ENCODE data around the gene FAT1. TPM values are rescaled to one million over a fixed set of nuclear protein-coding genes. Genes with fewer than 3 reads are reported as not detected.

The FAT1 gene, protein sequence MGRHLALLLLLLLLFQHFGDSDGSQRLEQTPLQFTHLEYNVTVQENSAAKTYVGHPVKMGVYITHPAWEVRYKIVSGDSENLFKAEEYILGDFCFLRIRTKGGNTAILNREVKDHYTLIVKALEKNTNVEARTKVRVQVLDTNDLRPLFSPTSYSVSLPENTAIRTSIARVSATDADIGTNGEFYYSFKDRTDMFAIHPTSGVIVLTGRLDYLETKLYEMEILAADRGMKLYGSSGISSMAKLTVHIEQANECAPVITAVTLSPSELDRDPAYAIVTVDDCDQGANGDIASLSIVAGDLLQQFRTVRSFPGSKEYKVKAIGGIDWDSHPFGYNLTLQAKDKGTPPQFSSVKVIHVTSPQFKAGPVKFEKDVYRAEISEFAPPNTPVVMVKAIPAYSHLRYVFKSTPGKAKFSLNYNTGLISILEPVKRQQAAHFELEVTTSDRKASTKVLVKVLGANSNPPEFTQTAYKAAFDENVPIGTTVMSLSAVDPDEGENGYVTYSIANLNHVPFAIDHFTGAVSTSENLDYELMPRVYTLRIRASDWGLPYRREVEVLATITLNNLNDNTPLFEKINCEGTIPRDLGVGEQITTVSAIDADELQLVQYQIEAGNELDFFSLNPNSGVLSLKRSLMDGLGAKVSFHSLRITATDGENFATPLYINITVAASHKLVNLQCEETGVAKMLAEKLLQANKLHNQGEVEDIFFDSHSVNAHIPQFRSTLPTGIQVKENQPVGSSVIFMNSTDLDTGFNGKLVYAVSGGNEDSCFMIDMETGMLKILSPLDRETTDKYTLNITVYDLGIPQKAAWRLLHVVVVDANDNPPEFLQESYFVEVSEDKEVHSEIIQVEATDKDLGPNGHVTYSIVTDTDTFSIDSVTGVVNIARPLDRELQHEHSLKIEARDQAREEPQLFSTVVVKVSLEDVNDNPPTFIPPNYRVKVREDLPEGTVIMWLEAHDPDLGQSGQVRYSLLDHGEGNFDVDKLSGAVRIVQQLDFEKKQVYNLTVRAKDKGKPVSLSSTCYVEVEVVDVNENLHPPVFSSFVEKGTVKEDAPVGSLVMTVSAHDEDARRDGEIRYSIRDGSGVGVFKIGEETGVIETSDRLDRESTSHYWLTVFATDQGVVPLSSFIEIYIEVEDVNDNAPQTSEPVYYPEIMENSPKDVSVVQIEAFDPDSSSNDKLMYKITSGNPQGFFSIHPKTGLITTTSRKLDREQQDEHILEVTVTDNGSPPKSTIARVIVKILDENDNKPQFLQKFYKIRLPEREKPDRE (N-terminal part only)
- 378 and 559 TPM in 2 replicates for total RNA-seq

DNA sequence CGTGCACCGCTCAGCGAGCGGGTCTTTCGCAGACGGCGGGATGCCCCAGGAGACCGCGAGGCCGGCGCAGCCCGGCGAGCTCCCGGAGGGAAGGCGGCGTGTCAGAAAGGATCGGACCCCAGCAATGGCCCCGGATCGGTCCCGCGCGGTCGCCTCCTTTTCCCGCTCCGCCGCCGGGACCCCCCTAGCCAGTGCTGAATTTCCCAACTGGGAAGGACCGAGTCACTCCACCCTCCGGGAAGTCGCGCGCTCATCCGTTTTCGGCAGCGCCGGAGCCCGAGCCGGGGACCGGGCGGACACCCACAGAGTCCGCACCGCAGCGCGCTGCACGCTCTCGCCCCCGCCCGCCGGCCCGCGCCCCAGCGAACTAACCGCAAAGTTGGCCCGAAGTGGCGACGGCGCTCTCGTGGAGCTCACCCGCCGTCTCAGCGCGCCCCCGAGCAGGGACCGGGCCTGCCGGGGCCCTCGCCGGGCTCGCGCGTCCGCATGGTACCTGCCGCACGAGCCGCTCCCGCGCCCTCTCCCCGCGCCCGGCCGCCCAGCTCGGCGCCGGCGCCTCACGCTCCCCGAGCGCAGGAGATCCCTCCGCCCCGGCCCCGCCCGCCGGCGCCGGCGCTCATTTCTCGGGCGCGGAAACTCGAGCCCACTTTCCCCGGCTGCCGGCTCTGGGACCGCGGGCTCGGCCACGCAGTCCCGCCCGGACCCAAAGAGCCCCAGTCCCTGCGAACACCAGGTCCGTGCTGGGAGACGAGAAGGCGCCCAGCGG is at the start of gene FAT1:
Gene FAT1 (minus strand): TSS at position 565 of the 766 bp plus-strand sequence. CDS start 14,029 bp downstream, outside the sequence.

DNA sequence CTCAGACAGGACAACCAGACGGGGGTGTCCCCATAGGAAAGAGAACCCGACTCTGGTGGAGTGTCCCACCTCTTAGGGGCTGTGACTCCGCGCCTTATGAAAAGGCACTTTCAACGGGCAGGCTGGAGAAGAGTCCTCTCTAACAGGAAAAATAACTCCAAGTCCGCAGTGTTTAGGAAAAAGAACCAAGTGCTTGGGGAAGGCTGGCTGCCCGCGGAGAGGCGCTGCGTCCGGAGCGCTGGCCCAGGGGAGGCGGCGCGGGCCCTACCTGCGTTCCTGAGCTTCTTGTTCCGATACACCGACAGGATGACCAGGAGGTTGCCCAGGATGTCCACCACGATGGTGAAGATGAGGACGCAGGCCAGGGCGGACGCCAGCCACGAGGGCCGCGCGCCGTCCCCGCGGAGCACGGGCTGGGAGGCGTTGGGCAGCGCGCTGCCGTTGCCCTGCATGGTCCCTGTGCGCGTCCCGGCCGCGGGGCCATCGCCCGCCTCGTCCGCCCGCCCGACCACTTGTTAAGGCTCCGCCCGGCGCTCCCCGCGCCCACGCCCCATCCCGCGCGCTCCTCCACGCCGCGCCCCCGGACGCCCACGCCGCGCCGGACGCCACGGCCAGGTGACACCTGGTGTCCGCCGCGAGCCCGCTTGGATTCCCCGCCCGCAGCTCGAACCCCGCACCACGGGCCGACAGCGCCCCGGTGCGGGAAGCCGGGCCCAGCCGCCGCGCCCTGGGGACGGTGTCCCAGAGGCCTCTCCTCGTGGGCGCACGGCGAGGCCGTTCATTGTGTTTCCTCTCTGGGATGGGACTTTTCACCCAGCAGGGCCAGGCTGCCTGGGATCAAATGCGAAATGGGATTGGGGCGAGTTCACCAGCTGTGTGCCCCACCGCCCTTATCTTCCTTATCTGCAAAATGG is 168.5 kb downstream of the FAT1 start, which contains the start of gene MTNR1A:
Gene MTNR1A (minus strand): TSS at position 654 of the 914 bp plus-strand sequence. CDS start 202 bp downstream, at position 452.

Other genes with a start within 250 kb of the FAT1 start
- 0.16 TPM in 1 of 2 replicates, not detected in the other for gene MTNR1A, start 168.3 kb downstream of the FAT1 start, total RNA-seq